NOMO-1 treated with dmso at 0.1 percent for 144 hours (cell line): ENCODE data around the gene APBA1.
"Not testable (repeated sequence)": the region's sequence is repeated elsewhere in the genome, so short reads cannot be mapped to it uniquely, and the experiment has no call there.

ENCODE experiments used
- DNase-seq: peaks from one replicate; lab custom pipeline; 2025; ENCODE audit not compliant: unreplicated experiment; lab: John Stamatoyannopoulos, UW

The APBA1 gene

GRCh38 chr9:69452110-69452782 is 219.9 kb downstream of the APBA1 start:
- DNase-seq, result no peak

GRCh38 chr9:69446496-69446895 is 225.7 kb downstream of the APBA1 start:
- DNase-seq, result no peak

GRCh38 chr9:69445251-69445650 is 226.9 kb downstream of the APBA1 start:
- DNase-seq, result no peak

- no peak for DNase-seq
Observed at GRCh38 chr9:69444791-69445190, 227.4 kb downstream of the APBA1 start.

GRCh38 chr9:69444021-69444420 is 228.2 kb downstream of the APBA1 start:
- DNase-seq, result no peak

GRCh38 chr9:69443178-69443577 is 229.0 kb downstream of the APBA1 start:
- no peak for DNase-seq

- DNase-seq, result no peak
Observed at GRCh38 chr9:69442486-69442885, 229.7 kb downstream of the APBA1 start.

- DNase-seq, result not testable (repeated sequence)
Observed at GRCh38 chr9:69440254-69440955, 231.8 kb downstream of the APBA1 start.

- not testable (repeated sequence) for DNase-seq
Observed at GRCh38 chr9:69439654-69440053, 232.5 kb downstream of the APBA1 start.

GRCh38 chr9:69433968-69434367 is 238.2 kb downstream of the APBA1 start:
- no peak for DNase-seq

- DNase-seq, result no peak
Observed at GRCh38 chr9:69433392-69433791, 238.8 kb downstream of the APBA1 start.

GRCh38 chr9:69432623-69433022 is 239.5 kb downstream of the APBA1 start:
- no peak for DNase-seq

- DNase-seq, result no peak
Observed at GRCh38 chr9:69431777-69432176, 240.4 kb downstream of the APBA1 start.

- no peak for DNase-seq
Observed at GRCh38 chr9:69431203-69431602, 241.0 kb downstream of the APBA1 start.

GRCh38 chr9:69430206-69430605 is 242.0 kb downstream of the APBA1 start:
- DNase-seq, result no peak

- no peak for DNase-seq
Observed at GRCh38 chr9:69429281-69429680, 242.9 kb downstream of the APBA1 start.

- no peak for DNase-seq
Observed at GRCh38 chr9:69428017-69428785, 244.0 kb downstream of the APBA1 start.

GRCh38 chr9:69427286-69427685 is 244.9 kb downstream of the APBA1 start:
- no peak for DNase-seq

GRCh38 chr9:69425136-69425801 is 246.9 kb downstream of the APBA1 start:
- no peak for DNase-seq

- DNase-seq, result no peak
Observed at GRCh38 chr9:69421908-69422801, 250.0 kb downstream of the APBA1 start.
